RWPE1 (cell line): ENCODE data around the gene SKI.

Experiments used
- CTCF ChIA-PET: fragments of 350-600 bp; sonication (Branson Sonifier 250); formaldehyde crosslinking; extraction: SDS; loops from one replicate; lab custom pipeline; 2021; lab: Yijun Ruan, JAX
- POLR2A ChIA-PET: fragments of 400-600 bp; formaldehyde crosslinking; extraction: SDS; loops from one replicate; lab custom pipeline; 2020; ENCODE audit warnings: antibody characterized with exemption; ENCODE audit not compliant: low non-redundant PET; lab: Yijun Ruan, JAX
- DNase-seq: peaks from one replicate; pipeline ENCODE4 v3.0.0; 2012; ENCODE audit warnings: low spot score
- H3K27ac ChIP-seq: fragments of 450-650 bp; 2 replicates; pipeline ENCODE4 v1.5.1; 2017
- TF ChIP-seq, protein P1 (sequence below): fragments of 450-650 bp; conservative IDR thresholded peaks from 2 replicates; pipeline ENCODE4 v1.5.1; 2017; ENCODE audit warnings: low read depth, mild to moderate bottlenecking

SKI gene

GRCh38 chr1:2233997-2234761 lies 6.1 kb downstream of the SKI start:
- peak; percentile 65 for DNase-seq

GRCh38 chr1:2234762-2235113 lies 6.6 kb downstream of the SKI start:
- no peak for DNase-seq
- H3K27ac ChIP-seq: peak overlapping the region; percentile 99
- ChIA-PET POLR2A (no interaction called here), CTCF (interaction anchor here (0.7 to 1.2 kb wide), 7 partner anchors 22 to 147 kb away, joined by 3 to 6 read pairs (median 4); no protein-coding TSS in a partner anchor)
- TF ChIP-seq, protein P1, sequence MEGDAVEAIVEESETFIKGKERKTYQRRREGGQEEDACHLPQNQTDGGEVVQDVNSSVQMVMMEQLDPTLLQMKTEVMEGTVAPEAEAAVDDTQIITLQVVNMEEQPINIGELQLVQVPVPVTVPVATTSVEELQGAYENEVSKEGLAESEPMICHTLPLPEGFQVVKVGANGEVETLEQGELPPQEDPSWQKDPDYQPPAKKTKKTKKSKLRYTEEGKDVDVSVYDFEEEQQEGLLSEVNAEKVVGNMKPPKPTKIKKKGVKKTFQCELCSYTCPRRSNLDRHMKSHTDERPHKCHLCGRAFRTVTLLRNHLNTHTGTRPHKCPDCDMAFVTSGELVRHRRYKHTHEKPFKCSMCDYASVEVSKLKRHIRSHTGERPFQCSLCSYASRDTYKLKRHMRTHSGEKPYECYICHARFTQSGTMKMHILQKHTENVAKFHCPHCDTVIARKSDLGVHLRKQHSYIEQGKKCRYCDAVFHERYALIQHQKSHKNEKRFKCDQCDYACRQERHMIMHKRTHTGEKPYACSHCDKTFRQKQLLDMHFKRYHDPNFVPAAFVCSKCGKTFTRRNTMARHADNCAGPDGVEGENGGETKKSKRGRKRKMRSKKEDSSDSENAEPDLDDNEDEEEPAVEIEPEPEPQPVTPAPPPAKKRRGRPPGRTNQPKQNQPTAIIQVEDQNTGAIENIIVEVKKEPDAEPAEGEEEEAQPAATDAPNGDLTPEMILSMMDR: no peak

More at GRCh38 chr1:2233997-2234761, 6.1 kb downstream of the SKI start:
- ChIA-PET CTCF (interaction anchor here (0.6 to 1.4 kb wide), 10 partner anchors 17 to 147 kb away, joined by 3 to 6 read pairs (median 4); no protein-coding TSS in a partner anchor), POLR2A (no interaction called here)
- peak overlapping the region; percentile 99 for H3K27ac ChIP-seq
- TF ChIP-seq, protein P1: no peak

DNA sequence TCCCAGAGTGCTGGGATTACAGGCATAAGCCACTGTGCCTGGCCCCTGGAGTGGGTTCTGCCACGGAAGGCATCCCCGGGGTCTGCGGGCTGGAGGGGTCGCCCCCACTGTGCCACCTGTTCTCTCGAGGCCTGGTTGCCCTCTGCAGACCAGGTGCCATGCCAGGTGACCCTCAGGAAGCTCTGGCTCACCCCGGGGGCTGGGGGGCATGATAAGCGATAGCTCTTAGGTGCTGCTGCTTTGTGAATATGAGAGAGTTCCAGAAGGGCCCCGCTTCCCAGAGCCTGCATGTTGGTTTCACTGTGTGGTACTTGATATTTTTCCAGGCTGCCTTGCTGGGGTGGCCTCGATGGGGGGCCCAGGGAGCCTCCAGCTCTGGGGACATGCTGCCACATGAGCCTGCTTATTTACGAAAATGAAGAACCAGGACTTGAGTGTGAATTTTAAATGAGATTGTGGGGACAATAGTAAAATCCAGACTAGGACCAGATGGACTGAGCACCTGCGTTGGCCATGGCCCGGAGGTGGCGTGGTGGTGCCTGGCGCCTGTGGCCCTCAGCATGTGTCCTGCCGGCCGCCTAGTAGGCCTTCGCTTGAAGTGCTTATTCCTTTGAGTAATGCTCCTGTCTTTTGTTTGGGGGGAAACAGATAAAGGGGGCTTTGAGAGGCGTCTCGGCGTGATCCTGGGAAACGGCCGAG lies 7.3 kb downstream of the SKI start:
- POLR2A ChIA-PET: no interaction called here
- DNase-seq: no peak
- TF ChIP-seq, protein P1: no peak
- CTCF ChIA-PET: interaction anchor here (0.6 to 1.2 kb wide), 4 partner anchors 23 to 146 kb away, joined by 3 to 6 read pairs (median 4); no protein-coding TSS in a partner anchor
- H3K27ac ChIP-seq: peak overlapping the region; percentile 99

DNA sequence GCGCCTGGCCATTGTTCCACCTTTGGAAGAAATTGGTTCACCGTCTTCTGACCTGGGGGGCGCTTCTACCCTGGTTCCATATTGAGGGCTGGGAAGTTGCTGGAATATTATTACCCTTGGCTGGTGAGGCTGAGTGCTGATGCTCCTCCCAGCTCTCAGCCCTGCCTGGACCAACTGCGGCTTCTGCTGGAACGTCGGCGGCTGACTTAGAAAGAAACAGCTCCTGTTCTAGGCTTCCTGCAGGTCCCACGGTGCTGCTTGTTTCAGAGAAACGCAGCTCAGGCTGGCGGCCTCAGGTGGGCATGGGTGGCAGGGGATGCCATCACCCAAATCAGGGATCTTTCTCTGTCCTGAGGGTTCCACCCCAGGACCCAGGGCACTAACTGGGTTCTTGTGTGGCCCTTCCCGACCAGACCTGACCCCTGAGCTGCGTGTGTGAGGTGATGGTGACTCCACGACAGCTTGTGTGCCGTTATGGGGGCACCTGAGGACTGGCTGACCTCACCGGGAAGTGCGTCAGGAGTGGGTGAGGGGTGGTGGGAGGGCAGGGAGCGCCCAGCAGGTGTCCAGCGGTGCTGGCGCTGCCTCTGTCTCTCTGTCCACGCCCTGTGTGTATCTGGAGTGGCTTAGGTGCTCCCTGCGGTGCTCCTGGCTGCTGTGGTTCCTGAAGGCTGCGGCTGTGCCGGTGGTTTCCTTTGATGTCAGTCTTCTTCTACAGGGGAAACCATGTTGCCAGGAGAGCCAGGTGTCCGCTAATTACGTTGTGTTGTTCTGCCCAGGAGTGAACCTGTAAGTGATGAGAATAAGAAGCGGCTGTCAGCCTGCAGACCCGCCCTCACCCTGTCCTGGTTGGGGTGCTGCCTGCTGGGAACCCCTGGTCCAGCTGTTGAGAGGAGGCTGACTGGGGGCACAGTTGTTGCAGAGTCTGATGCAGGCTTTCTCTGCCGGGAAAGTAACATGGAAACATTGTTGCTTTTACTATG lies 8.9 kb downstream of the SKI start:
- TF ChIP-seq, protein P1: no peak
- CTCF ChIA-PET: interaction anchor here (0.6 to 0.8 kb wide), 2 partner anchors 79 to 145 kb away, joined by 3 to 5 read pairs; no protein-coding TSS in a partner anchor

GRCh38 chr1:2237773-2238172 lies 9.7 kb downstream of the SKI start:
- POLR2A ChIA-PET: no interaction called here
- TF ChIP-seq, protein P1: no peak
- CTCF ChIA-PET: no interaction called here
- no peak for DNase-seq
- peak overlapping the region; percentile 99 for H3K27ac ChIP-seq

More for the DNA sequence above, 8.9 kb downstream of the SKI start:
- POLR2A ChIA-PET: no interaction called here
- H3K27ac ChIP-seq: peak overlapping the region; percentile 99
- no peak for DNase-seq
